Right renal cortex interstitium (tissue), 3 donors: Measurements from ENCODE around the gene FBXL7. TPM values are rescaled to one million over a fixed set of nuclear protein-coding genes. Genes with fewer than 3 reads are reported as not detected.
A peak's percentile ranks its signal among the peaks of the same experiment; 100 is the strongest.

Source experiments
- DNase-seq, 3 donors: peaks; one replicate each; pipeline ENCODE4 v3.0.0-alpha.2; 2013; ENCODE audit warnings: low read depth in 3 of 3, low spot score in 2 of 3
- polyA plus RNA-seq, 3 donors: library from polyadenylated mRNA; unstranded; fragments of 120-200 nt; gene quantifications; one replicate each; pipeline ENCODE4 v1.2.1, GENCODE V29; 2013; ENCODE audit not compliant: insufficient read length in 3 of 3

Gene FBXL7
- 10 to 100 TPM; 23.9 to 28.7 (median 24.8) TPM for polyA plus RNA-seq

- DNase-seq: peak; percentile 54 to 72 (median 55)
Measured at GRCh38 chr5:15499528-15500324, at the start of gene FBXL7. Gene FBXL7, plus strand, starts transcription at chr5:15500180.

- DNase-seq: no peak
Measured at GRCh38 chr5:15450473-15450872, 49.5 kb upstream of the FBXL7 start.

GRCh38 chr5:15450949-15451348 is 49.0 kb upstream of the FBXL7 start:
- DNase-seq: no peak

- DNase-seq: no peak
Measured at GRCh38 chr5:15452030-15452429, 48.0 kb upstream of the FBXL7 start.

GRCh38 chr5:15452781-15453180 is 47.2 kb upstream of the FBXL7 start:
- no peak for DNase-seq

- no peak for DNase-seq
Measured at GRCh38 chr5:15459200-15459599, 40.8 kb upstream of the FBXL7 start.

- no peak for DNase-seq
Measured at GRCh38 chr5:15463231-15463980, 36.6 kb upstream of the FBXL7 start.

- DNase-seq: no peak
Measured at GRCh38 chr5:15472116-15472515, 27.9 kb upstream of the FBXL7 start.

- no peak for DNase-seq
Measured at GRCh38 chr5:15474143-15474719, 25.7 kb upstream of the FBXL7 start.

GRCh38 chr5:15475367-15475766 is 24.6 kb upstream of the FBXL7 start:
- no peak for DNase-seq

- no peak for DNase-seq
Measured at GRCh38 chr5:15476977-15477376, 23.0 kb upstream of the FBXL7 start.

GRCh38 chr5:15480436-15480835 is 19.5 kb upstream of the FBXL7 start:
- no peak for DNase-seq

GRCh38 chr5:15483351-15484097 is 16.5 kb upstream of the FBXL7 start:
- DNase-seq: peak in 1 of 3 donors; percentile 27

GRCh38 chr5:15487228-15487627 is 12.8 kb upstream of the FBXL7 start:
- DNase-seq: no peak

GRCh38 chr5:15489571-15490235 is 10.3 kb upstream of the FBXL7 start:
- no peak for DNase-seq

GRCh38 chr5:15492545-15492944 is 7.4 kb upstream of the FBXL7 start:
- no peak for DNase-seq

- DNase-seq: no peak
Measured at GRCh38 chr5:15493501-15493900, 6.5 kb upstream of the FBXL7 start.

GRCh38 chr5:15495026-15495425 is 5.0 kb upstream of the FBXL7 start:
- no peak for DNase-seq

GRCh38 chr5:15496886-15497285 is 3.1 kb upstream of the FBXL7 start:
- DNase-seq: no peak

GRCh38 chr5:15500325-15501001 is 483 bp downstream of the FBXL7 start:
- DNase-seq: no peak
